Measurements from ENCODE around the gene RDH16.

- TF ChIP-seq CTCF (IDR thresholded peaks at IDR 0.05) (no peak), POLR2A (IDR thresholded peaks at IDR 0.05) (no peak)
Measured at GRCh38 chr12:56957229-56958052, at the start of gene RDH16.

Measured in lower leg skin (tissue), 3 donors.